NB4 (cell line): ENCODE results near the gene UBE4B.

ENCODE experiments used
- CTCF ChIP-seq: IDR thresholded peaks from one replicate; pipeline ENCODE4 v1.5.1; 2012; ENCODE audit warnings: low read depth, low read length
- MAX ChIP-seq: IDR thresholded peaks from 2 replicates; pipeline ENCODE4 v1.6.1; 2011; ENCODE audit warnings: low read depth, low read length
- MYC ChIP-seq: IDR thresholded peaks from 2 replicates; pipeline ENCODE4 v1.6.1; 2011; ENCODE audit warnings: low read depth, low read length
- POLR2A ChIP-seq: IDR thresholded peaks from 2 replicates; pipeline ENCODE4 v1.6.1; 2011; ENCODE audit warnings: mild to moderate bottlenecking; ENCODE audit not compliant: insufficient read length; ENCODE audit errors: extremely low read depth

- TF ChIP-seq CTCF (no peak), POLR2A (no peak), MYC (no peak), MAX (no peak)
These were observed 15.8 kb downstream of the UBE4B start for GRCh38 chr1:10048601-10049000.
